GM18507 (cell line): Measurements from ENCODE around the gene ABCC12.
"Not testable (repeated sequence)": the region's sequence is repeated elsewhere in the genome, so short reads cannot be mapped to it uniquely, and the experiment has no call there.

Source experiments
- DNase-seq: peaks from one replicate; pipeline ENCODE4 v3.0.0; 2011; ENCODE audit warnings: low read depth; ENCODE audit not compliant: insufficient read length; ENCODE audit errors: extremely low spot score
- FAIRE-seq: peaks from 2 replicates; lab custom pipeline; 2011; peaks lifted over from hg19 to GRCh38; lab: Jason Lieb, UNC

Gene ABCC12

GRCh38 chr16:48155926-48156789, at the start of gene ABCC12:
ABCC12 (minus strand) TSS chr16:48155993; CDS start chr16:48146424, 9,569 bp downstream.
- DNase-seq (no peak), FAIRE-seq (no peak)

- no peak for FAIRE-seq
- DNase-seq, result no peak
Measured at GRCh38 chr16:48204825-48205151, 49.0 kb upstream of the ABCC12 start.

- FAIRE-seq (no peak), DNase-seq (no peak)
Measured at GRCh38 chr16:48203974-48204824, 48.4 kb upstream of the ABCC12 start.

GRCh38 chr16:48201515-48202201, 45.9 kb upstream of the ABCC12 start:
- DNase-seq, result no peak
- FAIRE-seq, result no peak

- no peak for FAIRE-seq
- no peak for DNase-seq
Measured at GRCh38 chr16:48197294-48197693, 41.5 kb upstream of the ABCC12 start.

GRCh38 chr16:48194828-48195556, 39.2 kb upstream of the ABCC12 start:
- DNase-seq, result no peak
- FAIRE-seq, result no peak

GRCh38 chr16:48193846-48194245, 38.1 kb upstream of the ABCC12 start:
- FAIRE-seq (no peak), DNase-seq (no peak)

GRCh38 chr16:48188449-48189102, 32.8 kb upstream of the ABCC12 start:
- peak; percentile 88 for FAIRE-seq

GRCh38 chr16:48187779-48188178, 32.0 kb upstream of the ABCC12 start:
- DNase-seq (no peak), FAIRE-seq (no peak)

More at GRCh38 chr16:48188449-48189102, 32.8 kb upstream of the ABCC12 start:
- peak; percentile 49 for DNase-seq

GRCh38 chr16:48184681-48185080, 28.9 kb upstream of the ABCC12 start:
- FAIRE-seq, result no peak
- DNase-seq, result no peak

GRCh38 chr16:48182979-48183537, 27.3 kb upstream of the ABCC12 start:
- DNase-seq (no peak), FAIRE-seq (no peak)

- not testable (repeated sequence) for FAIRE-seq, DNase-seq
Measured at GRCh38 chr16:48181746-48182520, 26.1 kb upstream of the ABCC12 start.

- no peak for FAIRE-seq
- no peak for DNase-seq
Measured at GRCh38 chr16:48180868-48181480, 25.2 kb upstream of the ABCC12 start.

- FAIRE-seq, result no peak
- DNase-seq, result no peak
Measured at GRCh38 chr16:48176635-48177408, 21.0 kb upstream of the ABCC12 start.

- no peak for DNase-seq
- no peak for FAIRE-seq
Measured at GRCh38 chr16:48173889-48174288, 18.1 kb upstream of the ABCC12 start.

GRCh38 chr16:48172682-48173081, 16.9 kb upstream of the ABCC12 start:
- DNase-seq (no peak), FAIRE-seq (no peak)

- DNase-seq, result no peak
- no peak for FAIRE-seq
Measured at GRCh38 chr16:48169896-48170295, 14.1 kb upstream of the ABCC12 start.
